CD4-positive, alpha-beta T cell treated with Interleukin-15 for 1 hour (primary cell): ENCODE data around the gene XYLT2.

Experiments
- DNase-seq: peaks from one replicate; pipeline ENCODE4 v3.0.0-alpha.2; 2020

The XYLT2 gene

DNA sequence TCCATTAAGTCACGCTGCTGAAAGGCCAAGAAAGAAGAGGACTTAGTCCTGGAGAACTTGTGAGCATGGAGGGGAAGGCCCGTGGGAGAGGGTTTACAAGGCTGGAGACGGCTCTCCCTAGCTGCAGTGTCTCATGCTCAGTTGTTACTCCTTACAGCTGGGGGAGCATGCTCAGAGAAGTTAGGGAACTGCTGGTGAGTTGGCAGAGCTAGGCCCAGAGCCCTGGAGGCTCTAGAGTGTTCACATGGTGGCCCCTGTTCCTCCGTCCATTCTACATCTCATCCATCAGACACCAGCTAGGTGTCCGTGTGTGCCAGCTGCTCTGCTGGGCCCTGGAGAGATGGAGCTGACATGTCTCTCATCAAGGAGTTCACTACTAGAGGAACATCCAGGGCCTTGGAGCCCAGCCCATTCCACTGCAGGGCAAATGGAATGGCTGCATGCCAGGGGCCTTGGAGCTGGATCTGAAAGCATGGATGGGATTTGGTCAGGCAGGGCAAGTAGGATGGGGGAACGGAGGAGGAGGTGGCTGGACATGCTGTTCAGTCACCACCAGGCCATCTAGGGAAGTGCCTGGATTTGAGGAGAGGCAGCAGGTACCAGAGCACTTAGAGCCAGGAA, 6.3 kb downstream of the XYLT2 start:
- no peak for DNase-seq

DNA sequence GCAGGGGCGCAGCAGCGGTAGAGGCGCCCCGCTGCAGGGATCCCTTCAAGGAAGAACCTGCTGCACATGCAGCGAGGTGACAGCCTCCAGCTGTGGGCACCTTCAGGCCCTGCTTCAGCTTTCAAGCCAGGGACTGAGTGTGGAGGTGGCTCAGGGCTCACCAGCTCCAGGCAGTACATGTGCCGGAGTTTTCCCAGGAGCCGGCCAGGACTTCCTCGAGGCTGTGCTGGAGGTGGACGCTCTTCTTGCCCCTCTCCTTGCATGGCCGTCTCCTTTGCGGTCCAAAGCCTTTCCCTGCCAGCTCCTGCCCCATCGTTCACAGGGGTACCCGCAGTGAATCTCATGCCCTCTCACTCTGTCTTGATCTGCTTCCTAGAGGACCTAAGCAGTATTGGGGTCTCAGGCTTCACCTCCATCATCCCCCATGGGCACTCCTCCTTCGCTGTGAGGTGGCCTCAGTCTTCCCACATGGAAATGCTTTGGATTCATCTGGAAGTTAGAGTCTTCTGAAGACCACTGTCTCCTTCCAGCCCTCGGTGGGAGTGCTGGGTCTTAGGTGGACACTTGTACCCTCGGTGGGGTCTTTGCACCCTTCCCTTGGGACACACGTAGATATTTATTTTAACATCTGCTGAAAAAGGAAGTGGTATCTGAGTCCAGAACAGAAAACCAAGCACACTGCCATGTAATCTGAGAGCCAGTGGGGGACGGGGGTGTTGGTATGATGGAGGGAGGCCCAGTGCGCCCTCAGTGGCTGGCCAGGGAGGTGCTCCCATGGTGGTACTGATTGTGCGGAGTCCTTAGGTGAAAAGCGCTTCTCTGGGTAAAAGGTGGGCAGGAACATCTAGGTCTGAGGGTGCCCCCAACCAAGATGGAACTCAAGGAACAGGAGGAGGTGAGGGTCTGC, 7.0 kb downstream of the XYLT2 start:
- DNase-seq, result no peak

GRCh38 chr17:50353600-50354195, 7.8 kb downstream of the XYLT2 start:
- no peak for DNase-seq

- no peak for DNase-seq
Measured at GRCh38 chr17:50354198-50354597, 8.3 kb downstream of the XYLT2 start.

- DNase-seq, result no peak
Measured at GRCh38 chr17:50354776-50355175, 8.8 kb downstream of the XYLT2 start.

GRCh38 chr17:50355336-50355700, 9.4 kb downstream of the XYLT2 start:
- DNase-seq, result no peak

DNA sequence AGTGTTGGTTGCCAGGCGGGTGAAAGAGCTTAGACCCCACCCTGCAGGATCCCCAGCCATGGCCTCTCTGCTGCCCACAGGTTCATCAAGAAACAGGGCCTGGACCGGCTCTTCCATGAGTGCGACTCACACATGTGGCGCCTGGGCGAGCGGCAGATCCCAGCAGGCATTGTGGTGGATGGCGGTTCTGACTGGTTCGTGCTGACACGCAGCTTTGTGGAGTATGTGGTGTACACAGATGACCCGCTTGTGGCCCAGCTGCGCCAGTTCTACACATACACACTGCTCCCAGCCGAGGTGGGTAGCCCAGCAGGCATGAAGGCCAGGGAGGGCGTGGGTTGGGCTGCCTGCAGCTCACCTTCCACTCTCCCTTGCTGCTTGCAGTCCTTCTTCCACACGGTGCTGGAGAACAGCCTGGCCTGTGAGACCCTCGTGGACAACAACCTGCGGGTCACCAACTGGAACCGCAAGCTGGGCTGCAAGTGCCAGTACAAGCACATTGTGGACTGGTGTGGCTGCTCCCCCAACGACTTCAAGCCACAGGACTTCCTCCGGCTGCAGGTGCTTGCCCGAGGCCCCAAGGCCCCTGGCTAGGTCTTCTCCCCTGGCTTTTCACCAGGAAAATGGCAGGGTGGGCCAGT, 9.9 kb downstream of the XYLT2 start:
- no peak for DNase-seq

DNA sequence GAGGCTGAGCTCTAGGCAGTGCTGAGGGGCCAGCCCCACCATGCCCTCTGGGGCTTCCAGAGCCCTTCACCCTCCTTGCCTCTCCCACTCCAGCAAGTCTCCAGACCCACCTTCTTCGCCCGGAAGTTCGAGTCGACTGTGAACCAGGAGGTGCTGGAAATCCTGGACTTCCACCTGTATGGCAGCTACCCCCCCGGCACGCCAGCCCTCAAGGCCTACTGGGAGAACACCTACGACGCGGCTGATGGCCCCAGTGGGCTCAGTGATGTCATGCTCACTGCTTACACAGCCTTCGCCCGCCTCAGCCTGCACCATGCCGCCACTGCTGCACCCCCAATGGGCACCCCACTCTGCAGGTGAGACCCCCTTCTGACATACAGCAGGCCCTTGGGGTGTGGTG, 10.5 kb downstream of the XYLT2 start:
- DNase-seq, result no peak

DNA sequence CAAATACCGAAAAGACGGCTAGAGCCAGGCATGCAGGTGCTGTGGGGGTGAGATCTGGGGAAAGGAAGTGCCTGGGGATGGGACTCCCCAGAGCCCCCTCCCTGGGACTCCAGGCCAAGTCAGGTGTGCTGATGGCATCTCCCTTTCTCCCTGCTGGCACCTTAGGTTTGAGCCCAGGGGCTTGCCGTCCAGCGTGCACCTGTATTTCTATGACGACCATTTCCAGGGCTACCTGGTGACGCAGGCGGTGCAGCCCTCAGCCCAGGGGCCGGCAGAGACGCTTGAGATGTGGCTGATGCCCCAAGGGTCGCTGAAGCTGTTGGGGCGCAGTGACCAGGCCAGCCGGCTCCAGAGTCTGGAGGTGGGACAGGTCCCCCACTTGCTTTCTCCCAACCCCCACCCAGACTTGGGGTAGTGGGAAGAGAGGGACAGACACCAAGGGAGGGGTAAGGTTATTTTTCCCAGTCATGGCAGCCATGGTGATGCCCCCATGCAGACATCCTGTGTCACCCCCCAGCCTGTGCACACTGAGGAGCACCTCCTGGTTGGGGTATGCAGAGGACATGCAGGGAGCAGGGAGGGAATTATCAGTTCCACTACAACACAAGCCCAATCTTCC, 11.1 kb downstream of the XYLT2 start:
- no peak for DNase-seq

DNA sequence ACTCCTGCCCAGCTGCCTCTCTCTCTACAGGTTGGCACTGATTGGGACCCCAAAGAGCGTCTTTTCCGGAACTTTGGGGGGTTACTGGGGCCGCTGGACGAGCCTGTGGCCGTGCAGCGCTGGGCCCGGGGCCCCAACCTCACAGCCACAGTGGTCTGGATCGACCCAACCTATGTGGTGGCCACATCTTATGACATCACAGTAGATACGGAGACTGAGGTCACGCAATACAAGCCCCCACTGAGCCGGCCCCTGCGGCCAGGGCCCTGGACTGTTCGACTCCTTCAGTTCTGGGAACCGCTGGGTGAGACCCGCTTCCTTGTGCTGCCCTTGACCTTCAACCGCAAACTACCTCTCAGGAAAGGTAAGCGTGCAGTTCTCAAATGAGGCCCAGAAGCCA, 12.3 kb downstream of the XYLT2 start:
- no peak for DNase-seq

DNA sequence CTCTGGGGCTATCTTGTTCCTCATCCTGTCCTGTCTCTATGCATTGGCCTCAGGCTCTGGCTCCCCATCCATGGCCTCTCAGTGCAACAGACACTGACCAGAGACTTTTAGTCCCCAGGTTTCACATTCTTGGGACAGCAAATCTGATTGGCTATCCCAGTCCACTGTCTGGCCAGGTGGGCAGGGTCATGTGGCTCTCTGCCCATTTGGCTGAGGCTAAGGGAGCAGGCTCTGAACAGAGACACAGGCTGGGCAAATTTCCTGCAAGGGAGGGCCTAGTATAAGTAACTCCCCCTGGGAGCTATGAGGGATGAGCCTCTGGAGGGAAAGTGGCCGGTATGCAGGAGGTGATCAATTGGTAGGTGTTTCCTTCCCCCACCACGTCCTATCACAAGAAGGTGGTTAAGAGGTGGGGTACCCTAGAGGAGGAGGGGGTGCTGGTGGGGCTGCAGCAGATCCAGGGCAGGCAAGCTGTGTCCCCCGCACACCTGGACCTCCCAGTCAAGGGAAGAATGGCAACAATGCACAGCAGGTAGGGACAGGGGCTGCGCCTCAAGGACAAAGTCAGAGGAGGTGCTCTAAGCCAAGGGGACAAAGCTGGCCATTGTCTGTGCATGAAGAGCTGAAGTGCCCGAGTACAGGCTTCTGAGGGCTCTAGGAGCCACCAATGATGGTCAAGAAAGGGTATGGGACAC, 13.2 kb downstream of the XYLT2 start:
- DNase-seq, result no peak

DNA sequence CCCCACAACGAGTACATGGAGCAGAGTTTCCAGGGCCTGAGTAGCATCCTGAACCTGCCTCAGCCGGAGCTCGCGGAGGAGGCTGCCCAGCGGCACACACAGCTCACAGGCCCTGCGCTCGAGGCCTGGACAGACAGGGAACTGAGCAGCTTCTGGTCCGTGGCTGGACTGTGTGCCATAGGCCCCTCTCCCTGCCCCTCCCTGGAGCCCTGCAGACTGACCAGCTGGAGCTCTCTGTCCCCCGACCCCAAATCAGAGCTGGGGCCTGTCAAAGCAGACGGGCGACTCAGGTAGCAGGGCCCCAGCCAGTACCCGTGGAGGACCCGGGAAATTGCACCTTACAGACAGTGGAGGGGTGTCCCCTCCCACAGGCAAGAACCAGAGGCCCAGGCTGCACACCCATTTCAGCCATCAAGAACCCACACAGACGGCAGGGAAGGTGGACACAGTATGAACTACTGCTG, 14.1 kb downstream of the XYLT2 start:
- no peak for DNase-seq

DNA sequence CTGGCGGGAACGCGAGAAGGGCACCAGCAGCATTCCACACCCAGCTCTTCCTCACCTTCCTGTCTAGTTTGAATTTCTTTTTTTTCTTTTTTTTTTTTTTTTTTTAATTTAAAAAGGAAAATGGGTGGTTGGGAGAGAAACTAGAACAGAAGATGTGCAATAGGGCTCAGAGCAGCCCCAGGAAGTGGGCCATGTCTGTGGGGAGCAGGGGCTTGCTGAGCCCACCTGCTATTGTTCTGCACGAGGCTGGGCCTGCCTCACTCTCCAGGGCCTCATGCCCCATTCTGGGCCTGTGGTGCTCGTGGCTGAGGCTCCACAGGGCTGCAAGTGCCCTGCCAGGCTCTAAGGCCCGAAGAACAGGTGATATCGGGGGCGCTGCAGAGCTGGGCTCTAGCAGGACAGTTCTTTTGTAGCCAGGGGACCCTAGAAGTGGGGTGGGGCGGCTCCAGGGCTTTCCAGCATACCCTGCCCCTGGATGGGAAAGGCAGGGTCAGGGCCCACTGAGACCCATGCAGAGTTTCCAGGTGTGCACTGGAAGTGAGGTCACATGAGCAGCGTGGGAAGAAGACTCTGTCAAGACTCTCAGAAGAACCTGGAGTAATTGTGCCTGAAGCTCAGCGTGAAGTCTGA, 14.7 kb downstream of the XYLT2 start:
- DNase-seq, result no peak

DNA sequence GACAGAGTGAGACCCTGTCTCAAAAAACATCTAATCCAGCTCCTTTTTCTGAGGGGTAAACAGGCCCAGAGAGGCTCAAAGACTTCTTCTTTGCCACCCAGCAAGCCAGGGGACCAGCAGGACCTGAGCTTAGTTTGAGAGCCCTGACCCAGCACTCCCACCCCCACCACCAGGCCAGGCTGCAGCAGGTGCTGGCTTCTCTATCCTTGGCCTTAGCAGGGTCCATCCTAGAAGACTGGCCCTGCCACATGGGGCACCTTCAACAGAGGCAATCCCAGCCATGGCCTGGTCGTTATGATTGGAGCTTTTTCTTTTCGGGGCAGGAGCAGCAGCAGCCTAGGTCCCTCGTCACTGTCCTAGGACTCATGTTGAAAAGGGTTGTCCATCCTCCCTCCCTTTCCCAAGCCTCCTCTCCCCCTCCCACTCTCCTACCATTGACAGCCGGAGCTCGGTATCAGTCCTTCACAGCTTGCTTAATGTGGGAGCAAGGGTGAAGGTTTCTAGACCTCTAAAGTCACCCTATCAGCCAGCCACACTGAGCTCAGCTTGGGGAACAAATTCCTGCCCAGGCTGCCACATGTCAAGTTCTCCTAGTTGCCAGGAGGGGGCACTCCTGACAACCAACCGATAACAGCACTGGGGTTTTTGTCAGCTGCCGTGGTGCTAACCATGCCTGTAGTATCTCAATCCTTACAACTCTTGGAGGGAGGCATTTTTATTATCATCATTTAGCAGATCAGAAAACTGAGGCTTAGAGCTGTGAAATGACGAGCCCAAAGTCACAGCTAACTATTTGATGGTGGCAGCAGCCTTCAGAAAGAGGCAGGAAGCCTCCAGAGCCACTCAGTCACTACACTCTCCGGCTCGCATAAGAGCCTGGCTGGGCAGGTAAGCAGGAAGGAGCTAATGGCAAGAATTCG, 15.9 kb downstream of the XYLT2 start:
- DNase-seq, result peak; percentile 63

DNA sequence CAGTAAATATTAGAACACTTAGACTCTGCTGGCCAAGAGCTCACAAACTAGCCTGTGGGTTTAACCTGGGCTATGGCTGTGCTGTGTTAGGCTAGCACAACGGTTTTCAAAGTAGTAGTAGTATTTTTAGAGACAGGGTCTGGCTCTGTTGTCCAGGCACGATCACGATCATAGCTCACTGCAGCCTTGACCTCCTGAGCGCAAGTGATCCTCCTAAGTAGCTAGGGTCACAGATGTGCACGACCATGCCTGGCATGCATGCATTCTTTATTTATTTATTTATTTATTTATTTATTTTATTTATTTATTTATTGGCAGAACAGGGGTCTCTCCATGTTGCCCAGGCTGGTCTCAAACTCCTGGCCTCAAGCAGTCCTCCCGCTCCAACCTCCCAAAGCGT, 16.7 kb downstream of the XYLT2 start:
- no peak for DNase-seq

DNA sequence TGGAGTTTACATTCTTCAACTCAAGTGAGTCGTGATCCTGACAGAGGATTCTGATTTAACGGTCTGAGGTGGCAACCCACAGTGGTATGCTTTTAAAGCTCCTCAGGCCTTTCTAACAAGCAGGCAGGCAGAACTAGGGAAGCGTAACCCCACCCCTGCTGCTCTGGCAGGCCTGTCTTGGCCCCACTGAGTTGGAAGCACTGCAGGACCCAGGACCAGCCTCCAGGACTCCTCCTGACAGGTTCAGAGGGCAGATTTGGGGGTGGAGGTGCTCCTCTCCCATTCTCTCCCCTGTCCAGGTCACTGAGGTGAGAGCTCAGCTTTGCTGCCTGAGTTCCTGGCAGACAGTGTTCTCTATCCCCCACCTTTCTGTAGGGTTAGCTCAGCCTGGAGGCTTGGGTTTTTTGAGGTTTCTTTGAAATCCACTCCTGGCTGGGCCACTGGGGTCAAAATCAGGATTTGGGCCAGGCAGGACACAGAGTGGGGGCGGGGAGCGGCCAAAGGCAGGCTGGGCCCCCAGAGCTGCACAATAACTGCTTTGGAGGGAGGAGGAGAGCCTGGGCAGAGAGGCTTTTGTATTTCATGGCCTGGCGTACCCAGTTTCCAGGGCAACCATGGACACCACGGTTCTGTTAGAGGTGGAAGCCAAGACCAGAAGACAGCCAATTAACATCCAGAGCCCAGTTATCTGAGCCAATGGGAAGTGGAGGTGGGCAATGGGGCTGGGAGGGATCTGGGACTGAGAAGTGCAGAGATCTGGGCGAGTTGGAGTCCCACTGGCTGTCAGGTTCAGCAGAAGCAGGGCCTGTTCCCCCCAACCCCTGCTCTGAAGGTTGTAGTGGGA, 17.5 kb downstream of the XYLT2 start:
- DNase-seq, result no peak

GRCh38 chr17:50364061-50364458, 18.1 kb downstream of the XYLT2 start:
- DNase-seq, result no peak

GRCh38 chr17:50364715-50365114, 18.8 kb downstream of the XYLT2 start:
- no peak for DNase-seq

DNA sequence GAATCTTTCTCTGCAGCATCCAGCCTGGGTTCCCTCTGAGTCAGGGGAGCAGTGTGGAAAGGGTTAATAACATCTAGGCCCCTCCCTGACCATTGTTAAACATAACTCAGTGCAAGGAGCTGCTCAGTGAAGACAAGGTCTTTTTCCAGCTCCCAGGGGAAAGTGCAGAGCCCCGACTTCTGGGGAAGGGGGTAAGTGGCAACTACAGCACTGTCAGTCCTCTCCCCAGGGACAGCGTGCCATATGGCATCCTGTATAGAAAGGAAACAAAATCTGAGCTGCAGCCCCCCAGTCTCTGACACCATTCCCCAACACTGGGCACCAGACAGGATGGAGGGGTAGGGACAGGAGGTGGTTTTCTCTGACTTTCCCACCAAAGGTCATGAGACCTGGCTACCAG, 19.2 kb downstream of the XYLT2 start:
- DNase-seq, result no peak
